Measurements from ENCODE around the gene CHRM2.

The CHRM2 gene

DNA sequence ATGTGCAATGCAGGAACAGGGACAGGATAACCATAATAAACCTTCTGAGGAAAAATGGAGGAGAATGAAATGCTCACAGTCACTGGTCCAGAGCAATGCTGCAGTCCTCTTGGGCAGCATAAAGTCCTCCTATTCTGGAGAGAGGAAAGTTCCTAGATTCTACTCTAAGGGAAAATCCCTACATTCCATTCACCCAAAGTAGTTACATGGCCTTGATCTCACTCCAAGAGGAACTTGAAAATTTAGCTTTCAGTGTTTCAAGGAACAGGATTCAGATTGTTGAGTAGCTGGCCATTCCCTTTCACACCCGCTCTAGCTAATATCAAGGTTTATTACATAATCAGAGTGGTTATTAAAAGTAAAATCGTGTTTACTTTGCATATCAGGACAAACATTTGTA is 168.3 kb downstream of the CHRM2 start:
- no peak for DNase-seq

DNA sequence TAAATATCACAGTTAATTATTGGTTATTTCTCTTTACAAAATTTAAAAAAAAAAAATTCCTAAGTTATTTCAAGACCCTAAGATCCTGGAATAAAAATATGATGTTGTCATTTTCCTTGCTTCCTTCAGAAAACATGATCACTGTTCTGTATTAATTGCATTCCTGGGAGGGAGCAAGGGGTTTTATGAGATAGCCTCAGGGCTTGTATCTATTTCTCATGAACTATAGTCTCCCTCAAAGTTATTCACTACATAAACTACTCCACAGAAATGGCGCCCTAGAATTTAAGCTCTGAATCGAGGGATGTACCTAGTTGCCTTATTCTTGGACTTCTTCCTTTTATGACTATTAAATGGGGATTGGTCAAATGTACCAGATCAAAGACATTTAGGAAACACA is 170.3 kb downstream of the CHRM2 start:
- no peak for DNase-seq

DNA sequence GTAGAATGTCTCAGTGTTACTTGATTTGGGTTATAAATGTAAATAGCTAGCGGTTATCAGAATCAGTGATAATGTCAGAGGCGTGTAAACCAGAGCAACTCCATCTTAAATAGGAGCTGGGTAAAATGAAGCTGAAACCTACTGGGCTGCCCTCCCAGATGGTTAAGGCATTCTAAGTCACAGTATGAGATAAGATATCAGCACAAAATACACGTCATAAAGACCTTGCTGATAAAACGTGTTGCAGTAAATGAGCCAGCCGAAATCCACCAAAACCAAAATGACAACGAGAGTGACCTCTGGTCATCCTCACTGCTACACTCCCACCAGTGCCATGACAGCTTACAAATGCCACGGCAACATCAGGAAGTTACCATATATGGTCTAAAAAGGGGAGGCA is 172.3 kb downstream of the CHRM2 start:
- DNase-seq = no peak

DNA sequence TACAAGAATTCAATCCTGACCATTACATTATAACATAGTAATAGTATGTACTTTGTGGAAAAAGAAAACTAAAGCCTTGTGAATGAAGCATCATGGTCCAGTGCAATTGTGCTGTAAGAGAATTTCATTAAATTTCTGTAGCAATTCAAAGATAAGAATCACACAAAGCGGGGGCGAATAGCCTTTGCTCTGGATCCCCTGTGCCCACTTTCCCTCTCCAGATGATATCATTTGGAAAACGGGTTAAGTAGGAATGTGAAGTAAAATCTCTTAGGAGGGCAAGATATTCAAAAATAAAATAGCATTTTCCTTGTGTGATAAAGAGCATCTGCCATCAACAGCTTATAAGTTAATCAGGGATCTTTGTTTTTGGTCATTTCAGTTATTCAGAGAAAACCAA is 177.1 kb downstream of the CHRM2 start:
- DNase-seq = no peak

DNA sequence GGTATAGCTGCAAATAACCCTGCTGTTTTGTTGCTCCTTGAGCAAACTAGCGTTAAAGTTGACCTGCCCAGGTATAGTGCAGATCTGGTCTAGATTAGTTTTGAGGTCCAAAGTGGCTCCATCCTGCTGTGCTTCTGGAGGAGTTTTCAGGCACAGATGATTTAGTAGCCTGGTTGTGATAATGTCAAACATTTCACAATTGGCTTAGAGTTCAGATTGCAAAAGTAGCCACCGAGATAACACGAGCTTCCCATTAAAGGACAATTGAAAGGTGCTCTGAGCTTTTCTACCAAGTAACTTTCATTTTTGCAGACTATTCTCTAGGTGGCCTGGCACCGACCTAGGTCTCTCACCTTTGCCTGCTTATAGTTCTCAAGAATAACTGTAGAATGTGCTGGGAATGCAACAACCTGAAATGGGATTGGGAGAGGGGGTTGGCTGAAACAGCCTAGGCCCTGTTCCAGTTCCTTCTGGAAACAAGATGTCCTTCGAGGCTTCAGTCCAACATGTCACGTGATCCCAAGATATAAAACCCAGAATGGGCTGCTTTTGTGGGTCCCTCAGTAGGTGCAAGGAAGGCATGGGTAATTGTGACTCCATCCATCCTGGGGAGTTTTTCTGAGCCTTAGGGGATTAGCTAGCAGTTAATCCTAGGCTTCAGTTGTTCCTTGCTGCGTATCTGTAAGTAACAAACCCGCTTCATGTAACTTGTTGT is 201.0 kb downstream of the CHRM2 start:
- no peak for DNase-seq

Measured in NCI-H1048 (cell line).